ENCODE data around the gene SERPINA6.
"Not testable (repeated sequence)": the region's sequence is repeated elsewhere in the genome, so short reads cannot be mapped to it uniquely, and the experiment has no call there.

SERPINA6 gene

GRCh38 chr14:94361682-94362081 lies 38.5 kb upstream of the SERPINA6 start:
- H3K27me3 Mint-ChIP-seq = peaks cover 31% of the 10 kb centered on the region
- DNase-seq (no peak), ATAC-seq (no peak)
- no peaks in the 10 kb centered on the region for H3K4me1 Mint-ChIP-seq
- no peaks in the 10 kb centered on the region for H3K9me3 Mint-ChIP-seq
- H3K4me3 Mint-ChIP-seq = no peak overlapping the region
- no peak overlapping the region for H3K27ac Mint-ChIP-seq

- Mint-ChIP-seq H3K27ac (no peak overlapping the region), H3K4me3 (no peak overlapping the region), H3K9me3 (no peaks in the 10 kb centered on the region), H3K4me1 (no peaks in the 10 kb centered on the region), H3K27me3 (peaks cover 38% of the 10 kb centered on the region)
- DNase-seq (no peak), ATAC-seq (peak; percentile 26)
Observed at GRCh38 chr14:94360945-94361565, 37.9 kb upstream of the SERPINA6 start.

GRCh38 chr14:94357166-94357565 lies 34.0 kb upstream of the SERPINA6 start:
- Mint-ChIP-seq H3K27me3 (peaks cover 41% of the 10 kb centered on the region), H3K9me3 (peaks cover under 1 to 7% of the 10 kb centered on the region in 2 donors), H3K4me1 (peaks cover 5% of the 10 kb centered on the region), H3K4me3 (no peak overlapping the region), H3K27ac (no peak overlapping the region)
- DNase-seq = no peak
- ATAC-seq = no peak

- Mint-ChIP-seq H3K4me1 (peaks cover 5% of the 10 kb centered on the region), H3K27me3 (peaks cover 47% of the 10 kb centered on the region), H3K4me3 (no peak overlapping the region), H3K27ac (no peak overlapping the region), H3K9me3 (peaks cover 7 to 10% of the 10 kb centered on the region in 2 donors)
- DNase-seq = no peak
- ATAC-seq = no peak
Observed at GRCh38 chr14:94356379-94357056, 33.4 kb upstream of the SERPINA6 start.

- Mint-ChIP-seq H3K4me1 (peaks cover 5% of the 10 kb centered on the region), H3K27ac (no peak overlapping the region), H3K4me3 (no peak overlapping the region), H3K27me3 (peaks cover 52% of the 10 kb centered on the region), H3K9me3 (peaks cover 8 to 10% of the 10 kb centered on the region in 2 donors)
- ATAC-seq (peak; percentile 45), DNase-seq (no peak)
Observed at GRCh38 chr14:94355191-94355794, 32.2 kb upstream of the SERPINA6 start.

- ATAC-seq = no peak
Observed at GRCh38 chr14:94354638-94355185, 31.6 kb upstream of the SERPINA6 start.

GRCh38 chr14:94354190-94354589 lies 31.1 kb upstream of the SERPINA6 start:
- not testable (repeated sequence) for H3K27ac Mint-ChIP-seq, H3K4me1 Mint-ChIP-seq, ATAC-seq, DNase-seq, H3K4me3 Mint-ChIP-seq
- H3K9me3 Mint-ChIP-seq = peaks cover 8 to 10% of the 10 kb centered on the region in 2 donors
- H3K27me3 Mint-ChIP-seq = peaks cover 51% of the 10 kb centered on the region

More at GRCh38 chr14:94354638-94355185, 31.6 kb upstream of the SERPINA6 start:
- DNase-seq = no peak
- no peak overlapping the region for H3K4me3 Mint-ChIP-seq
- peaks cover 8 to 10% of the 10 kb centered on the region in 2 donors for H3K9me3 Mint-ChIP-seq
- H3K27ac Mint-ChIP-seq = no peak overlapping the region
- H3K4me1 Mint-ChIP-seq = peaks cover 5% of the 10 kb centered on the region
- peaks cover 51% of the 10 kb centered on the region for H3K27me3 Mint-ChIP-seq

GRCh38 chr14:94349276-94349675 lies 26.1 kb upstream of the SERPINA6 start:
- peak overlapping the region in 1 of 2 donors; percentile 13 for H3K27ac Mint-ChIP-seq
- peaks cover 8 to 10% of the 10 kb centered on the region in 2 donors for H3K9me3 Mint-ChIP-seq
- no peak overlapping the region for H3K4me3 Mint-ChIP-seq
- H3K27me3 Mint-ChIP-seq = peaks cover 31% of the 10 kb centered on the region
- no peak for DNase-seq
- H3K4me1 Mint-ChIP-seq = peaks cover 5% of the 10 kb centered on the region
- no peak for ATAC-seq

GRCh38 chr14:94348836-94349235 lies 25.7 kb upstream of the SERPINA6 start:
- DNase-seq (no peak), ATAC-seq (no peak)
- Mint-ChIP-seq H3K4me3 (no peak overlapping the region), H3K27me3 (peaks cover 33% of the 10 kb centered on the region), H3K9me3 (peaks cover 8 to 10% of the 10 kb centered on the region in 2 donors), H3K4me1 (peaks cover 5% of the 10 kb centered on the region), H3K27ac (peak overlapping the region in 1 of 2 donors; percentile 13)

GRCh38 chr14:94346841-94347240 lies 23.7 kb upstream of the SERPINA6 start:
- Mint-ChIP-seq H3K4me1 (peaks cover 9% of the 10 kb centered on the region), H3K27ac (peak overlapping the region; percentile 19 to 25), H3K9me3 (peaks cover under 1 to 8% of the 10 kb centered on the region in 2 donors), H3K27me3 (peaks cover 35% of the 10 kb centered on the region), H3K4me3 (no peak overlapping the region)
- ATAC-seq (no peak), DNase-seq (no peak)

- peaks cover 14% of the 10 kb centered on the region for H3K4me1 Mint-ChIP-seq
- H3K27ac Mint-ChIP-seq = peak overlapping the region; percentile 19 to 25
Observed at GRCh38 chr14:94346065-94346786, 23.1 kb upstream of the SERPINA6 start.

GRCh38 chr14:94345344-94346064 lies 22.4 kb upstream of the SERPINA6 start:
- H3K4me3 Mint-ChIP-seq = no peak overlapping the region
- H3K27me3 Mint-ChIP-seq = peaks cover 43% of the 10 kb centered on the region
- no peak overlapping the region for H3K27ac Mint-ChIP-seq
- H3K9me3 Mint-ChIP-seq = peaks cover 13 to 15% of the 10 kb centered on the region in 2 donors
- no peak for ATAC-seq
- H3K4me1 Mint-ChIP-seq = peaks cover 14% of the 10 kb centered on the region
- no peak for DNase-seq

More at GRCh38 chr14:94346065-94346786, 23.1 kb upstream of the SERPINA6 start:
- peak; percentile 28 to 67 for DNase-seq
- H3K27me3 Mint-ChIP-seq = peaks cover 39% of the 10 kb centered on the region
- not testable (repeated sequence) for H3K9me3 Mint-ChIP-seq, H3K4me3 Mint-ChIP-seq
- ATAC-seq = peak; percentile 90

GRCh38 chr14:94344389-94344788 lies 21.3 kb upstream of the SERPINA6 start:
- ATAC-seq = no peak
- no peak overlapping the region for H3K27ac Mint-ChIP-seq
- no peak overlapping the region for H3K4me3 Mint-ChIP-seq
- H3K4me1 Mint-ChIP-seq = peaks cover 14% of the 10 kb centered on the region
- no peak for DNase-seq
- H3K9me3 Mint-ChIP-seq = peaks cover 14 to 15% of the 10 kb centered on the region in 2 donors
- peaks cover 38% of the 10 kb centered on the region for H3K27me3 Mint-ChIP-seq

GRCh38 chr14:94343238-94344005 lies 20.3 kb upstream of the SERPINA6 start:
- no peak for DNase-seq
- Mint-ChIP-seq H3K9me3 (peaks cover 14 to 15% of the 10 kb centered on the region in 2 donors), H3K27ac (no peak overlapping the region), H3K4me1 (peaks cover 14% of the 10 kb centered on the region), H3K4me3 (no peak overlapping the region), H3K27me3 (peaks cover 28% of the 10 kb centered on the region)
- no peak for ATAC-seq

Data from stimulated activated naive CD8-positive, alpha-beta T cell treated with anti-CD3 and anti-CD28 coated beads, Interleukin-15, amount 100 ng/mL, for 72 hours (primary cell).